T-helper 2 cell (primary cell): Measurements from ENCODE around the gene SIRPA.
"Not testable (repeated sequence)": the region's sequence is repeated elsewhere in the genome, so short reads cannot be mapped to it uniquely, and the experiment has no call there.

Source experiments
- DNase-seq, 5 experiments: peaks; one replicate each; pipeline versions ENCODE4 v3.0.0 to v3.0.0-alpha.2; 2012 to 2022

Gene SIRPA

GRCh38 chr20:1909097-1909496 lies 13.9 kb downstream of the SIRPA start:
- DNase-seq = no peak

GRCh38 chr20:1911536-1911935 lies 16.3 kb downstream of the SIRPA start:
- no peak for DNase-seq

- no peak for DNase-seq
Observed at GRCh38 chr20:1912053-1912452, 16.8 kb downstream of the SIRPA start.

DNA sequence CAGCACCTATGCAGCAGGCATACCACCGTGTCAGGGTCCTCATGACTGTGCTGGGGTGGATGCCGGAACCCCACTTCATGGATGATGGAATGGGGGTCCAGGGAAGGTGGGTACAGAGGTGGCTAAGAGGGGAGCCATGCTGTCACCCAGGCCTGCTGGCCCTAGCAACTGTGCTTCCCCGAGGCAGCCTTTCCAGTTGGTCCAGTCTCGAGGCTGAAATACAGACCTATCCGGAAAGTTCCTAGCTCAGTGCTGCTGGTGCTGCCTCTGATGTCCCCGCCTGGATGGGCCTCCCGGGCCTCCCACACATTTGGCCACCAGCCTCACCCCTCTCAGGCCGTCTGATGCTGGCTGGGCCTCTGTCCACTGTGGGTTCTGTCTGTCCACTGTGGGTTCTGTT lies 17.4 kb downstream of the SIRPA start:
- DNase-seq = no peak

GRCh38 chr20:1915233-1915632 lies 20.0 kb downstream of the SIRPA start:
- DNase-seq = not testable (repeated sequence)

GRCh38 chr20:1915725-1916124 lies 20.5 kb downstream of the SIRPA start:
- DNase-seq = no peak

GRCh38 chr20:1917786-1918185 lies 22.6 kb downstream of the SIRPA start:
- no peak for DNase-seq

GRCh38 chr20:1918491-1919165 lies 23.4 kb downstream of the SIRPA start:
- DNase-seq = no peak

- no peak for DNase-seq
Observed at GRCh38 chr20:1920252-1920651, 25.0 kb downstream of the SIRPA start.

GRCh38 chr20:1920826-1921225 lies 25.6 kb downstream of the SIRPA start:
- no peak for DNase-seq

- DNase-seq = not testable (repeated sequence)
Observed at GRCh38 chr20:1921985-1922384, 26.8 kb downstream of the SIRPA start.

GRCh38 chr20:1922786-1923185 lies 27.6 kb downstream of the SIRPA start:
- DNase-seq = no peak

DNA sequence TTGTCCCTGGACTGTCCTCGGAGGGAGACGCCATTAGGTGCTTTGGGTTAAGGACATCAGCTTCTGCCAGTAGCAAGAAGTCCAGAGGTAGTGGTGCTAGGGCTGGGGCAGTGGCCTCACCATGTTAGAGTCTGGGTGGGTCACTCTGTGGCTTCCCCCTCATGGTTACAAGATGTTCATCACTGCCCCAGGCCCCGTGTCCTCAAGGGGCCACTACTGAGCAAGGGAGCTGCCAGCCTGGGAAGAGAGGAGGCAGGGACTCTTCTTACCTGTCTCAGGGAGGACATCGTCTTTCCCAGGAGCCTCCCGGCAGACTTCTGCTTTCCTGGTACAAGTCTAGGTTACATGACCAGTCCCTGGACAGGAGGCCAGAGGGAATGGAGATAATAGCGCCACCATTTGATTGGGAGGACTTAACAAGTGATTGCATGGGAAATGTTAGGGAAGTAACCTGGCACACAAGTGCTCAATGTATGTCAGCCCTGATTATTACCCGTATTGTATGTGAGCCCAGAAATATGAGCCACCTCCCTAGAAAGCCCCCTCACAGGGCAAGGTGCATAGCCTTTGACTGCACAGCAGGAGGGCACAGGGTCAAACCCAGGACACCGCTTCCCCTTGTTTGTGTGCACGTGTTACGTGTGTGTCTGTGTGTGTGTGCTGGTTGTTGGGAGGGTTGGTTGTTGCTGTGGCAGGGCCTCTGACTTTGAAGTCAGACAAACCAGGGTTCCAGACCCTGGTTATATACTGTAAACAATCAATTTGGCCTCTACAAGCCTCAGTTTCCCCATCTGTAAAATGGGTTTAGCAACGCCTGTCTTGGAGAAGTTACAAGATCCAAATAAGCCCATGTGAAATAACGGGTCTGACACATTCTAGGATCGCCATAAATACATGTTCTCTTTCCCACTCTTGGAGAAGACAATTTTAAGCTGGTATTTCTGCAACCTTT lies 30.0 kb downstream of the SIRPA start:
- DNase-seq = no peak

- DNase-seq = no peak
Observed at GRCh38 chr20:1926237-1926636, 31.0 kb downstream of the SIRPA start.

DNA sequence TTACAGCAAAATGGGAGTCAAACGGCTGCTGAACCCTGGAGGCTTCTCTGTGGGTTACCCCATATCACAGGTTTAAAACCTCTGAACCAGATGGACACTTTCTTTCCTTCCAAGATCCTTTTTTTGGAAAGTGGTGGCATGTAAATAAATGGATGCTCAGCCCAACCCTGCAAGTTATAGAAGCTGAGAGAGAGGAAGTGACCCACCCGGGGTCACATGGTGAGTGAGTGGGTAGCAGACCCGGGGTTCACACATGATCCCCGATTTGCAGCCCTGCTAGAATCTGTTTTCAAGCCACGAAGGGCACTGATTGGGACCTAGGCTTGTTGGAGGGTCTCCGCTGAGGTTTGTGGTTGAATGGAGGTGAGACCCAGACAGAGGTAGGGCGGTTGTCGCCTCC lies 32.0 kb downstream of the SIRPA start:
- no peak for DNase-seq

GRCh38 chr20:1928154-1928553 lies 32.9 kb downstream of the SIRPA start:
- no peak for DNase-seq

- DNase-seq = no peak
Observed at GRCh38 chr20:1928782-1929181, 33.6 kb downstream of the SIRPA start.

GRCh38 chr20:1929460-1929859 lies 34.3 kb downstream of the SIRPA start:
- no peak for DNase-seq

GRCh38 chr20:1930165-1930564 lies 35.0 kb downstream of the SIRPA start:
- DNase-seq = no peak

DNA sequence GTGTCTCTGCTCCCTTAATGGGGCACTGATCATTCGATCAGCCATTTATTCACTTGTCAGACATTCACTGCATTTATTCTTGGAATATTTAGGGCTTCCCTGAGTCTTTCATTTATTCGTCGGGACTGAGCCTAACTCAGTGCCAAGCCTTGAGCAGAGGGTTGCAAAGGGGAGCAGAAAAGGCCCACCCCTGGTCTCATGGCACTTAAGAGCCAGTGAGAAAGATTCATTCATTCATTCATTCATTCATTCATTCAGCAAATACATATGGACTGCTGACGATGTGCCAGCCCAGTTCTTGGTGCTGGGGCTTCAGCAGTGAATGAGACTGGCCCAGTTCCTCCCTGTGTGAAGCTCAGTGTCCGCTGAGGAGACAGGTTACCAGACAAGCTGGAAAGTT lies 36.6 kb downstream of the SIRPA start:
- no peak for DNase-seq

DNA sequence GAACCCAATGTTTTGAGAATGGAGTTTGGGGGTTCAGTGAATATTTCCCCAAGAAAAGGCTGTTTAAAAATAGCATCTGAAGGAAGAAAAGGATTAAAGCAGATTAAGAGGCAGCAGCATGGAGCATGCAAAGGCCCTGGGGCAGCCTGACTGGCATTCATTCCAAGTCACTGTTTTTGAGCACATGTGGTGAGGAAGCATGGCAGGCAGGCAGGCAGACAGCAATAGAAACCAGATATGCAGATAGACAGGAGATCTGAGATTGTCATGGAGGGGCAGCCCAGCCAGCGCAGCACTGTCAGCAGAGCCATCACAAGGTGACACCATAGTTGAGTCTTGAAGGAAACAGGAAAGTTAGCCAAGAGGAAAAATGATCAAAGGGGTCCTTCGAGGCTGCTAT lies 37.8 kb downstream of the SIRPA start:
- DNase-seq = no peak

DNA sequence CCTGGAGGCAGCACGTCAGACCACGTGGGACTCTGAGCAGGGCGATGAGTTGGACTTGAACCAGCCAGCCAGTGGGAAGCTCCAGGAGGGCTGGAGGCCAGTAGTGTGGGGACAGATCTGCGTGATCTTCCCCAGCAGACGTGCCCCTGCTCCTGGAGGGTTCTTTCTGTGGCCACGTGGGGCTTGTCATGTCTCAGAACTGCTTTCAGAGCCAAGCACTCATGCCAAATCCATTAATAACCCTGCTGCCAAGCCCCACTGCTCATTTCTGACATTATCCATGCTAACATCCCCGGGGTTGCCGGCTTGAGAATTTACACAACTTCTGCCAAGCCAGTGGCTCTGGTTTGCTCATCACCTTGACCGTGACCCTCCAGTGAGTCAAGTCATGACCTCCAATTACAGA lies 38.3 kb downstream of the SIRPA start:
- DNase-seq = no peak

- no peak for DNase-seq
Observed at GRCh38 chr20:1934156-1934555, 38.9 kb downstream of the SIRPA start.
